NCI-H345 treated with DMSO at 0.1 percent for 48 hours (cell line): ENCODE measurements around the gene DDX3X.

ENCODE experiments used
- DNase-seq: peaks from one replicate; lab custom pipeline; 2025; ENCODE audit not compliant: unreplicated experiment; lab: John Stamatoyannopoulos, UW

Gene DDX3X

GRCh38 chrX:41327341-41327740 is 6.6 kb upstream of the DDX3X start:
- DNase-seq, result no peak

- no peak for DNase-seq
Measured at GRCh38 chrX:41329101-41329500, 4.9 kb upstream of the DDX3X start.

- DNase-seq, result no peak
Measured at GRCh38 chrX:41332005-41332404, 2.0 kb upstream of the DDX3X start.

- no peak for DNase-seq
Measured at GRCh38 chrX:41332408-41333002, 1.5 kb upstream of the DDX3X start.

GRCh38 chrX:41333003-41333743 is 789 bp upstream of the DDX3X start:
- peak; percentile 83 for DNase-seq

DNA sequence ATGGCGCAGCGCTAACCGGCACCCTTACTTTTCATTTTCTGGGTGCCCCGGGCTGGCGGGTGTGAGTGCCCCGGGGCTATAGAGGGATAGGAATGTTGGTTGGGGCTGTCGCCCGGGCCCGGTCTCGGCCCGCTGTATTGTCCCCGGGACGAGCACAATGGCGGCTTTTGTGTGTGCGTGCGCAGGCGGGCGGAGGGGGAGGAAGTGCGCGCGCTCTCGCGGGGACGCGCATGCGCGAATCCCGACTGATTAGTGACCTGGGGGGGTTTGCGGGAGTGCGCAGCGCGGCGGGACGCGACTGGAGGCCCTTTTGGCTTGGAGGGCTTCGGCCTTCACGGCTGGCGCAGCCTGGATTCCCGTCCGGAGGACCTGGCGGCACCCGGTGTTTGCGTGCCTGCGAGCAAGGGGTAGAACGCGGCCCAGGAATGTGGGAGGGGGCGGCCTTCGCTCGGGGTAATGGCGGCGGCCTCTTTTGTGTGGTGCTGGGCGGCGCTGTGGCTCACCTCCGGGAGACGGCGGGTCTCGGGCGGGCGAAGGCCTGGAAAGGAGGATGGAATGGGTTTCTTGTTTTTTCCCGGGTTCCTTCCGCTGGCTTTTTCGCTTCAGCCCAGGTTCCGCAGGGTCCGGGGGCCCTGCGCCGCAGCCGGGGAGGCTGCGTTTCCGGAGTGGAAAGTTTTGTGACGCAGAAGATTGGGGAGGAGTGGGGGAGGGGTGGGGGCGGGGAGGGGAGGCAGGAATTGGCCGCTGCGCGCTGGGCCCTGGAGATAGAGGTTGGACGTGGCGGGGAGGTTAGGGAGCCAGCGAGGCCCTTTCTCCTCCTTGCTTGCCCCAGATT is 618 bp downstream of the DDX3X start:
- peak; percentile 37 for DNase-seq

DNA sequence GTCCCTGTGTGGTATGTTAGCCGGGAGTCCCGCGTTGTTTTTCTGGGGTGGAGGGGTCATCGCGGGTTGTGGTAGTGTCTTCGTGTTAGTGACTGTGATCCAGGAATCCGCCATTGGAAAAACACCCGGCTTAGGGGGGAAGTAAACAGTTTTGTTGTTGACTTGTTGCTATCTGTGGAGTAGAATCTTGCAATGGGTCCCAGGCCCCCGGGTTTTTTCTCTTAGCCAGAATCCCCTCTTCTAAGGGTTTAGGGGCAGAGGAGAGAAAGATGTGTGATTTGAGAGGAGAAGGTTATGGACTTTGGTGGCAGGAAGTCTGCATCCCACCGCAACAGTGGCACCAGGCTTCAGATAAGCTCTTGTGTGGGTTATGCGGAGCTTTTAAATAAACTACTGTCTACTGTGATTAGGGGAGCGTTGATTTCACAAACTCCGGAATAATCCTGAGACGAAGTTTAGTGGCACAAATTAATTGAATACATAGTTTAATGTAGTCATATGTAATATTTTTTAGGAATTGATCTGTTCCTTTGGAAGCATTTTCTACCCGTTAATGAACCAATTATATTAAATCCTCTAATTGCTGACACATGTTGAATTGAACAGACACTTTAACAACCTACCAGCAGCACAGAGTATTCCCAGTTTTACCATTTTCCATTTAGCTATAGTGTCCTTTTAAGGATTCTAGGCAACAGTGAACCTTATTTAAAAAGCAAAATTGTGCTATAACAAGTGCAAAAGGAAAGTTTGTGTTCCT is 1.4 kb downstream of the DDX3X start:
- no peak for DNase-seq

DNA sequence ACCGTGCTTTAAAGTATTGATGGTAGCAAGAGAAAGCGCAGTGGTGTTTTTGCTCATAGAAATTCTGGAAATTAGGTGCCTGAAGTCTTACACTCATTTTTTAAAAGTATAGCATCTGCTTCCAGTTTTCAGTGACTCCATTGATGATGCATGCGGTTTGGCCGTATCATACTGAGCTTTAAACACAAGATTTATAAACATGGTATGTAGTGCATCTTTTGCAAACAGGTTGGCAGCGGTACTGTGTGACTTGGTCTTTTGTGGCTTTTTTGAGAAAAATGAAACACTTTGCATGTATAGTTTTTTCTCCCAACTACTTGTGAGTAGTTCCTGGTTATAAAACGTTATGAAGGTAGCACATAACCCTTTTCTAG is 2.0 kb downstream of the DDX3X start:
- DNase-seq, result no peak

- DNase-seq, result no peak
Measured at GRCh38 chrX:41336447-41336846, 2.5 kb downstream of the DDX3X start.

DNA sequence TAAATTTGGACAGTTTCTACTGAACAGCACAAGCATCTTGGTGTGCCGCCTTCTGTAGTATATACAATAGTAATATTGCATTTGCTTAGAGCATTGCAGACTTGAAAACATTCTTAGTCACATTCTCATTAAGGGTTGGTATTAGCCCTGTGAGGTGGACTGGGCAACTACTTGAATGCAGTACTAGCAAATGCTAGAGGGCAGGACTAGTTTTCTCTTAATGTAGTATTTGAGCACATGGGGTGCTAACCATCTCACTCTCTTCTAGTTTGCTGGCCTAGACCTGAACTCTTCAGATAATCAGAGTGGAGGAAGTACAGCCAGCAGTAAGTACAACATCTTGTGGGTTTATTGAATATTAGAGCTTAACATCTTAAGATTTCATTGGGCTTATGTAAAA is 3.2 kb downstream of the DDX3X start:
- DNase-seq, result no peak

DNA sequence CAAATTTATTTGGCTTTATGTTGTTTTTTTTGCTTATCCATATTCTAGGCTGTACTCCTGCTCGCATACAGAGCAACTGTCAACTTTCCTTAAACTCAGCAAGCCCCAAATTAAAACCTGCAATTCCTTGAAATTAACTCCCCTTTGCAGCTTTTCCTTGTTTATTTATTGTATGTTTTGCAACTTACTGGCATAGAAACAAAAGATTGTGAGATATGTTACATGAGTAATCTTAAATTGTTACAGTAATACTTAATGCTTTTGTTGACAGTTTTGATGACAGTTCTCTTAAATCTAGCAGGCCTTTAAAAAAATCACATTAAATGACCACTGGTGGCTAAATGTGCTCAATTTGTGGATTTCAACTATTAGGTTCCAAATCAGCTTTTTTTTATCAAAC is 4.5 kb downstream of the DDX3X start:
- DNase-seq, result no peak

DNA sequence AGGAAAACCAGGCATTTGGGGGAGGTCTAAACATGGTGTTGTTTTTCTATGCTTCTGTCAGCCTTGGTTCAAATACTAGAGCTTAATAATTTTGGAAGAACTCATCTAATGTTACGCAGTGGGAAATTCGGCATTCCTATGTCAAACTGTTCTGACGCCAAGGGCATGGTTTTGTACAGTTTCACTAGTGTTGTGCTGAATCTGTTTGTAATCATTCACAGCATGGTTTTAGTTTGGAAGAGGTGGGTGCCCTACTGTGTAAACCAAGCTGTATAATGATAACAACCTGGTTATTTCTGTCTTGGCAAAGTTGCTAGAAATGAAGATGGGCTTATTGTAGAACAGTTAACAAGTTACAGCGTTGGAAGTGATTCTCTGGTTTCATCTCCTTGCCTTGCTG is 5.2 kb downstream of the DDX3X start:
- DNase-seq, result no peak

GRCh38 chrX:41344053-41344452 is 10.1 kb downstream of the DDX3X start:
- no peak for DNase-seq

- DNase-seq, result no peak
Measured at GRCh38 chrX:41347186-41347585, 13.2 kb downstream of the DDX3X start.

DNA sequence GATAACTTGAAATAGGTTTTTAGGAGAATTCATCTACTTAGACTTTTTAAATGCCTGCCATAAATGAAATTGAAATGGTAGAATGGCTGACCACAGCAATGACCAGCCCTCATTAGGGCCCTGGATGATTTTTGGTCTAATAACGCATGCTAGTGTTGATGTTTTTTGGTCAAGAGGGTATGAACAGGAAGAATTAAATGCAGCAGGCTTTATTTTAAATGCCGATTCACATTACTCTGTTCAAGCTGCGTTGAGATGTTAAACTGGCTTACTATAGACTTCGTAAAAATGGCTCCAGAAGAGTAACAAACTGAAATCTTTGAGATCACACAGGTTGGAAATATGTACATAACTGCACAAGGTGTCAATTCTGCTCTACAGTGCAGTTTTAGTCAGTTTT is 14.6 kb downstream of the DDX3X start:
- DNase-seq, result no peak

GRCh38 chrX:41350150-41350975 is 16.4 kb downstream of the DDX3X start:
- DNase-seq, result no peak

GRCh38 chrX:41350976-41351569 is 17.1 kb downstream of the DDX3X start:
- no peak for DNase-seq

DNA sequence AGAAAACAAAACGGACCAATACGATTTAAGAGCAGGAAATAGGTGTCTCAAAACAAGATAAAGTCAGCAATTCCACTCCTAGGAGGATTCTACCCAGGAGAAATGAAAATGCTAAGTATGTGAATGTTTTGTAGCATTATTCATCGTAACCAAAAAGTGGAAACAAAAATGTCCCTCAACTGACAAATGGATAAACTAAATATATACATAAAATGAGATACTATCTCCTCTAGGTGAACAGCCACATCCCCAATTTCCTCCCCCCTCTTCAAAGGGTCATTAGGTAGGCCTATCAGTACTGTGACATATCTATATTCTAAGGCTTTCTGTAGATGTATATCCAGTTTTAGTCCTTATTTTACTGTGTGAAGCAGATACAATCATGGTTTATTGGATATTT is 18.0 kb downstream of the DDX3X start:
- no peak for DNase-seq

DNA sequence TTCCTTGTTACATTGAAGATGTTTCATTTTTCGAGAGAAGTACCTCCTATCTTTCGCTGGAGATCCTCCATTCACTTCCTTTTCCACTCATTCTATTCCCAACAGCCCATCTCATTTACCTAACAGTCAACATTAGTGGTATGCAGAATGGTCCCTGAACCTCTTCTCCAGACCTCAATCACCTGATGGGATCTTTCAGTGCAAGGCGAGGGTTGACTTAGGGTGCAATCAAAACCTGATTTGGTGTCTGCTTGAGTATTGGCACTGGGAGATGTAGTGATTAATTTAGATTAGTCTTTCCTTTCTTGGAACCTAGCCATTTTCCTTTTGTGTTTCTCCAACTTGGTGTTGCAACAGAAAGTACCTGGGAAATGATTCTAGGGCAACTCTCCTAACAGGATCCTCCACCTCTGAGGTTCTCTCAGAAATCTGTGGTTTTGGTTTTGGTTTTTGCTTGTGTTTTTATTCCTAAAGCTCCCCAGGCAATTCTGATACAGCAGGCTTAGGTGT is 18.4 kb downstream of the DDX3X start:
- DNase-seq, result no peak

DNA sequence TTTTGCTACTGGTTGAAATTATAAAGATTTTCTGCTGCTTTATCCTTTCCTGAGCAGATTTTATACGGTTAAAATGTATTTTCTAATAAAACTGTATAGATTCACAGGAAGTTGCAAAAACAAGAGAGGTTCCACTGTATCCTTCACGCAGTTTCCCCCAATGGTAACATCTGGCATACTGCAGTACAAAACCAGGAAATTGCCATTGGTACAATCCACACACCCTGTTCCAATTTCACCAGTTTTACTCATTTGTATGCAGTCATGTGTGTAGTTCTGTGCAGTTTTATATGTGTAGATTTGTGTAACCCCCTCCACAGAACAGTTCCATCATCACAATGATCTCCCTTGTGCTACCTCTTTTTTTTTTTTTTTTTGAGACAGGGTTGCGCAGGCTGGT is 20.0 kb downstream of the DDX3X start:
- no peak for DNase-seq
